A673 (cell line): Measurements from ENCODE around the gene C10orf88. TPM values are rescaled to one million over a fixed set of nuclear protein-coding genes. Genes with fewer than 3 reads are reported as not detected.

ENCODE experiments used
- BruUV-seq: library from RNA; stranded (reverse); fragments of 400-500 nt; replicated peaks from 2 replicates; lab custom pipeline; 2021; lab: Mats Ljungman, UMichigan
- CTCF ChIA-PET: fragments of 300-600 bp; sonication (Branson Sonifier 250); formaldehyde crosslinking; loops from one replicate; lab custom pipeline; 2022; ENCODE audit warnings: antibody characterized with exemption; lab: Charles Lee
- POLR2A ChIA-PET: fragments of 300-600 bp; sonication (Branson Sonifier 250); formaldehyde crosslinking; loops from one replicate; lab custom pipeline; 2022; ENCODE audit warnings: antibody characterized with exemption; ENCODE audit not compliant: low non-redundant PET; lab: Charles Lee
- DNase-seq: peaks from one replicate; pipeline ENCODE4 v3.0.0-alpha.2; 2015; ENCODE audit warnings: low spot score
- H3K27ac ChIP-seq: fragments of 200-600 bp; sonication (generic); 2 replicates; pipeline ENCODE4 v1.5.1; 2016; ENCODE audit warnings: mixed run types, low read depth, mild to moderate bottlenecking, mixed read lengths, antibody characterized with exemption, low read length; ENCODE audit not compliant: poor library complexity, severe bottlenecking
- H3K27me3 ChIP-seq: fragments of 200-600 bp; sonication (generic); replicated peaks from 2 replicates; pipeline ENCODE4 v1.6.1; 2017; ENCODE audit warnings: mixed run types, low read depth, mild to moderate bottlenecking, mixed read lengths, antibody characterized with exemption, low read length; ENCODE audit not compliant: insufficient read depth, poor library complexity
- H3K36me3 ChIP-seq: fragments of 200-600 bp; sonication (generic); 2 replicates; pipeline ENCODE4 v1.6.1; 2016; ENCODE audit warnings: mixed run types, mild to moderate bottlenecking, mixed read lengths, antibody characterized with exemption, low read length; ENCODE audit not compliant: insufficient read depth, poor library complexity, severe bottlenecking
- H3K4me1 ChIP-seq: fragments of 200-600 bp; sonication (generic); 2 replicates; pipeline ENCODE4 v1.6.1; 2017; ENCODE audit warnings: mixed run types, mild to moderate bottlenecking, mixed read lengths, antibody characterized with exemption, low read length; ENCODE audit not compliant: insufficient read depth, poor library complexity, severe bottlenecking
- H3K4me3 ChIP-seq: fragments of 200-600 bp; sonication (generic); 2 replicates; pipeline ENCODE4 v1.5.1; 2016; ENCODE audit warnings: low read depth, mixed run types, mild to moderate bottlenecking, mixed read lengths, low read length; ENCODE audit not compliant: poor library complexity, severe bottlenecking
- H3K9me3 ChIP-seq: fragments of 200-600 bp; sonication (generic); 2 replicates; pipeline ENCODE4 v1.6.1; 2016; ENCODE audit warnings: mixed run types, low read depth, mild to moderate bottlenecking, mixed read lengths, antibody characterized with exemption, low read length; ENCODE audit not compliant: poor library complexity, severe bottlenecking
- CTCF ChIP-seq: fragments of 300-800, 200-600 bp; sonication (generic); conservative IDR thresholded peaks from 2 replicates; pipeline ENCODE4 v1.5.1; 2017; ENCODE audit warnings: low read depth, mild to moderate bottlenecking, antibody characterized with exemption, low read length, moderate library complexity, mixed read lengths
- EZH2 ChIP-seq: fragments of 200-600 bp; sonication (generic); IDR thresholded peaks from 2 replicates; pipeline ENCODE4 v1.6.1; 2017; ENCODE audit warnings: borderline replicate concordance, low read depth, mild to moderate bottlenecking, mixed read lengths, antibody characterized with exemption, low read length; ENCODE audit not compliant: poor library complexity, severe bottlenecking
- intact Hi-C: fragments of 100-400 bp; cut with micrococcal nuclease; formaldehyde crosslinking; loops from one replicate; pipeline ENCODE4 v1.10.0; 2022; ENCODE audit not compliant: unreplicated experiment
- total RNA-seq: library from RNA; stranded (reverse); gene quantifications from 2 replicates; pipeline ENCODE4 v1.2.3, GENCODE V29; 2021

The C10orf88 gene
- total RNA-seq, 1 experiment from 2014 or later = 17.7 TPM

GRCh38 chr10:122986335-122986734 lies 32.3 kb upstream of the C10orf88 start:
- no peaks in the 10 kb centered on the region for H3K27me3 ChIP-seq
- TF ChIP-seq CTCF = no peak
- no peak for TF ChIP-seq EZH2
- ChIA-PET POLR2A (no interaction called here), CTCF (no interaction called here)
- no peak overlapping the region for H3K27ac ChIP-seq
- BruUV-seq = no TSS peak
- no peaks in the 10 kb centered on the region for H3K36me3 ChIP-seq
- H3K9me3 ChIP-seq = no peaks in the 10 kb centered on the region
- peaks cover 1% of the 10 kb centered on the region for H3K4me1 ChIP-seq
- H3K4me3 ChIP-seq = no peak overlapping the region
- no peak for DNase-seq
- intact Hi-C loops = no loop called here

- CTCF ChIA-PET = no interaction called here
- H3K36me3 ChIP-seq = no peaks in the 10 kb centered on the region
- no peak overlapping the region for H3K4me3 ChIP-seq
- BruUV-seq = no TSS peak
- intact Hi-C loops = no loop called here
- no peak overlapping the region for H3K27ac ChIP-seq
- POLR2A ChIA-PET = no interaction called here
- no peak for TF ChIP-seq EZH2
- no peak for TF ChIP-seq CTCF
- H3K9me3 ChIP-seq = no peaks in the 10 kb centered on the region
- DNase-seq = no peak
- peaks cover 4% of the 10 kb centered on the region for H3K4me1 ChIP-seq
- no peaks in the 10 kb centered on the region for H3K27me3 ChIP-seq
Measured at GRCh38 chr10:122984708-122985107, 30.7 kb upstream of the C10orf88 start.

GRCh38 chr10:122983898-122984297 lies 29.9 kb upstream of the C10orf88 start:
- no TSS peak for BruUV-seq
- no peak overlapping the region for H3K4me3 ChIP-seq
- H3K4me1 ChIP-seq = peaks cover 4% of the 10 kb centered on the region
- H3K27me3 ChIP-seq = no peaks in the 10 kb centered on the region
- no peaks in the 10 kb centered on the region for H3K36me3 ChIP-seq
- ChIA-PET POLR2A (no interaction called here), CTCF (no interaction called here)
- no peak overlapping the region for H3K27ac ChIP-seq
- no peak for DNase-seq
- H3K9me3 ChIP-seq = no peaks in the 10 kb centered on the region
- intact Hi-C loops = no loop called here
- TF ChIP-seq EZH2 (no peak), CTCF (no peak)
